Brain microvascular endothelial cell (primary cell): ENCODE results near the gene CLDN19.

ENCODE experiments used
- DNase-seq: peaks from one replicate; pipeline ENCODE4 v3.0.0-alpha.2; 2020
- H3K27ac ChIP-seq: fragments of 250-450 bp; sonication (Bioruptor Pico); 2 replicates; pipeline ENCODE4 v1.5.1; 2020; ENCODE audit warnings: mild to moderate bottlenecking, moderate library complexity
- H3K27me3 ChIP-seq: fragments of 250-450 bp; sonication (Bioruptor Pico); replicated peaks from 2 replicates; pipeline ENCODE4 v1.5.1; 2020; ENCODE audit warnings: mild to moderate bottlenecking
- H3K36me3 ChIP-seq: fragments of 250-450 bp; sonication (Bioruptor Pico); replicated peaks from 2 replicates; pipeline ENCODE4 v1.5.1; 2020; ENCODE audit warnings: mild to moderate bottlenecking
- H3K4me3 ChIP-seq: 2 replicates; pipeline ENCODE4 v1.5.1; 2011; ENCODE audit warnings: low read depth, mild to moderate bottlenecking, control low read depth, low read length, moderate library complexity
- CTCF ChIP-seq: IDR thresholded peaks from 2 replicates; pipeline ENCODE4 v1.5.1; 2011; ENCODE audit warnings: low read depth, mild to moderate bottlenecking, moderate library complexity, low read length, control low read depth, inconsistent platforms; ENCODE audit errors: missing control alignments
- in situ Hi-C: cut with HindIII; loops from 2 replicates; pipeline ENCODE4 v1.10.0; 2017; ENCODE audit warnings: low sequenced_read_pairs, low pct_ligation_motif_present

The CLDN19 gene

GRCh38 chr1:42783092-42783491, 43.1 kb upstream of the CLDN19 start:
- no peak for DNase-seq
- peaks cover 6% of the 10 kb centered on the region for H3K36me3 ChIP-seq
- no peak overlapping the region for H3K4me3 ChIP-seq
- in situ Hi-C loops, result no loop called here
- no peaks in the 10 kb centered on the region for H3K27me3 ChIP-seq
- no peak overlapping the region for H3K27ac ChIP-seq
- TF ChIP-seq CTCF, result no peak

- H3K27ac ChIP-seq, result no peak overlapping the region
- in situ Hi-C loops, result no loop called here
- no peak for DNase-seq
- TF ChIP-seq CTCF, result no peak
- H3K27me3 ChIP-seq, result no peaks in the 10 kb centered on the region
- peaks cover 22% of the 10 kb centered on the region for H3K36me3 ChIP-seq
- H3K4me3 ChIP-seq, result no peak overlapping the region
Measured at GRCh38 chr1:42780176-42780575, 40.1 kb upstream of the CLDN19 start.

- H3K36me3 ChIP-seq, result peaks cover 27% of the 10 kb centered on the region
- in situ Hi-C loops, result no loop called here
- H3K27ac ChIP-seq, result no peak overlapping the region
- no peaks in the 10 kb centered on the region for H3K27me3 ChIP-seq
- no peak for TF ChIP-seq CTCF
- DNase-seq, result no peak
- no peak overlapping the region for H3K4me3 ChIP-seq
Measured at GRCh38 chr1:42779725-42780124, 39.7 kb upstream of the CLDN19 start.

- in situ Hi-C loops, result no loop called here
- Histone ChIP-seq H3K27me3 (no peaks in the 10 kb centered on the region), H3K36me3 (peaks cover 33% of the 10 kb centered on the region), H3K4me3 (no peak overlapping the region), H3K27ac (no peak overlapping the region)
- peak; percentile 39 for DNase-seq
- peak; percentile 78 for TF ChIP-seq CTCF
Measured at GRCh38 chr1:42777852-42778251, 37.8 kb upstream of the CLDN19 start.

GRCh38 chr1:42776502-42776901, 36.5 kb upstream of the CLDN19 start:
- no peak for DNase-seq
- no peaks in the 10 kb centered on the region for H3K27me3 ChIP-seq
- H3K4me3 ChIP-seq, result no peak overlapping the region
- TF ChIP-seq CTCF, result no peak
- no peak overlapping the region for H3K27ac ChIP-seq
- in situ Hi-C loops, result no loop called here
- H3K36me3 ChIP-seq, result peaks cover 32% of the 10 kb centered on the region

GRCh38 chr1:42774928-42775526, 35.0 kb upstream of the CLDN19 start:
- H3K27ac ChIP-seq, result no peak overlapping the region
- H3K4me3 ChIP-seq, result no peak overlapping the region
- H3K36me3 ChIP-seq, result peaks cover 29% of the 10 kb centered on the region
- H3K27me3 ChIP-seq, result no peaks in the 10 kb centered on the region
- no peak for TF ChIP-seq CTCF
- no peak for DNase-seq
- in situ Hi-C loops, result no loop called here
